ENCODE data around the gene TMCC2.

Gene TMCC2

GRCh38 chr1:205237526-205238484 is 10.1 kb downstream of the TMCC2 start:
- no peak for DNase-seq (ENCODE audit: low read depth in 1 of 2, low spot score in 1 of 2)
- in situ Hi-C loops (cut with HindIII; ENCODE audit: low pct_unique_long_range_greater_than_20kb, low sequenced_read_pairs), result no loop called here

DNA sequence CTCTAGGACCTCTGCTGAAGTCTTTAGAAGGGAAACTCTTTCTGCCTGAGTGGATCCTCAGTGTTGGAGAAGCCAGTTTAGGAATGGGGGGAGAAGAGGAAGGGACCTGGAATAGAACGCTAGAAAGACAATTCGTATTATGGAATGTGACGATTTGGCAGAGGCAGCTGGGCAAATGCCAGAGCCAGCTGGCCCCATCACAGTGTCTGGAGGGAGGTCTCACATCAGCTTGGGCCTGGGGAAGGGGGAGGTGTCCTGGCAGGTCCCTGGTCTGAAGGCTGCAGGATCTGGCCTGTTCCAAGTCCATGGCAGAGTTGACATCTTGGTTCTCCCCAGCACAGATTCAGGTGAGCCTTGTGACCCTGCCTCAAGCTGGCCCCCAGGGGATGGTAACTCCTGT is 11.3 kb downstream of the TMCC2 start:
- in situ Hi-C loops (cut with HindIII; ENCODE audit: low pct_unique_long_range_greater_than_20kb, low sequenced_read_pairs), result no loop called here
- DNase-seq (ENCODE audit: low read depth in 1 of 2, low spot score in 1 of 2), result no peak
- TF ChIP-seq JUND (IDR thresholded peaks at IDR 0.05; ENCODE audit: low read depth), result no peak

More at GRCh38 chr1:205237526-205238484, 10.1 kb downstream of the TMCC2 start:
- TF ChIP-seq JUND (IDR thresholded peaks at IDR 0.05; ENCODE audit: low read depth), result no peak

DNA sequence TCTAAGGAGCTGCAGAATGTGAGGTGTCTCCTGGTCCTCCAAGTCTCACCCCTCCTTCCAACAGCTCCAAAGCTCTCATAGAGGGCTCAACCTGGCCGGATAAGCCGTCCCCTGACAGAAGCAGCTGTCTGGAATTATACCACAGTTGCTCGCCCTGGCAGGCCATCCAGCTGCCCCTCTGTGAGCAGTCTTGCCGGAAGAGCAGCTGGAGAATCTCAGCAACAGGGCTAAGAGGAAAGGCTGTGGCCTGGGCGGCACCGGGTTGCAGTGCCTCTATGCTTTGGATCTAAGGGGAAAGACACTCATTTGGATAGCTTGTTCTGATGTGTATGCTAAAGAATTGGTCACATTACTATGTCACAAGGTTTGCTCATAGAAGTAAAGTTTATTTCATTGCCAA is 12.4 kb downstream of the TMCC2 start:
- in situ Hi-C loops (cut with HindIII; ENCODE audit: low pct_unique_long_range_greater_than_20kb, low sequenced_read_pairs), result no loop called here
- DNase-seq (ENCODE audit: low read depth in 1 of 2, low spot score in 1 of 2), result no peak
- no peak for TF ChIP-seq JUND (IDR thresholded peaks at IDR 0.05; ENCODE audit: low read depth)

GRCh38 chr1:205240569-205240968 is 12.8 kb downstream of the TMCC2 start:
- in situ Hi-C loops (cut with HindIII; ENCODE audit: low pct_unique_long_range_greater_than_20kb, low sequenced_read_pairs), result no loop called here
- no peak for TF ChIP-seq JUND (IDR thresholded peaks at IDR 0.05; ENCODE audit: low read depth)
- no peak for DNase-seq (ENCODE audit: low read depth in 1 of 2, low spot score in 1 of 2)

GRCh38 chr1:205241366-205242030 is 13.8 kb downstream of the TMCC2 start:
- TF ChIP-seq JUND (IDR thresholded peaks at IDR 0.05; ENCODE audit: low read depth), result no peak
- in situ Hi-C loops (cut with HindIII; ENCODE audit: low pct_unique_long_range_greater_than_20kb, low sequenced_read_pairs), result no loop called here
- no peak for DNase-seq (ENCODE audit: low read depth in 1 of 2, low spot score in 1 of 2)

DNA sequence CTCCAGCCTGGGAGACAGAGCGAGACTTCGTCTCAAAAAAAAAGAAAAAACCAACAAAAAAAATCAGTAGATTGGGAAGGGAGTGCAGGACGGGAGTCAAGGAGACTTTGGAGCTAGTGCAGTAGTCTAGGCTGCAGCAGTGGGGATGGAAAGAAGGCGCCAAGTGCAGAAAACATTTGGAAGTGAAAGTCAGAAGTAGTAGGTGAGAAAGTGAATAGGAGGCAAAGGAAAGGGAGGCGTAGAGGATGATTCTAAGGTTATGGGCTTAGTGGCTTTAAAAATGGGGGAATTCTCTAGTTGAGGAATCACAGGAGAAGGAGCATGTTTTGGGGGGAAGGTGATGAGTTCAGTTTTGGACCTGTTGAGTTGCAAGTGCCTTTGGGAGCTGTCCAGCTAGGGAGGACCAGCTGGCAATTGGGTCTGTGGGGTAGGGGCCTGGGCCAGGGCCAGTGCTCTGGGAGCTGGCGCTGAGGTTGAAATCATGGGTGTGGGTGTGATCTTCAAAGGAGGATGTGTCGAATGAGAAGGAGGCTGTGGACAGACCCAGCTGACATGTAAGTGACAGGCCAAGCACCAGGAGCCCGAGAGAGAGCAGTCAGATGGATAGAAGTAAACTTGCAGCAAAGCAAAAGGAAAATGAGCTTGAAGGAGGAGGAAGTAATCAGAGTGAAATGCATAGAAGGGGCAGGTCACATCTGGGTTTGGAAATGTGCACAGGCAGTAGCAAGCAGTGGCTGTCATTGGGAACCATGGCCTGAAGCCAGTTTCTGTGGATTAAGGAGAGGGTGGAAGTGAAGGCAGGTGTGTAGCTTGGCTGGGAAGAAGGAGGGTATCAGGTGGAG is 15.8 kb downstream of the TMCC2 start:
- in situ Hi-C loops (cut with HindIII; ENCODE audit: low pct_unique_long_range_greater_than_20kb, low sequenced_read_pairs), result no loop called here
- DNase-seq (ENCODE audit: low read depth in 1 of 2, low spot score in 1 of 2), result no peak
- TF ChIP-seq JUND (IDR thresholded peaks at IDR 0.05; ENCODE audit: low read depth), result no peak

DNA sequence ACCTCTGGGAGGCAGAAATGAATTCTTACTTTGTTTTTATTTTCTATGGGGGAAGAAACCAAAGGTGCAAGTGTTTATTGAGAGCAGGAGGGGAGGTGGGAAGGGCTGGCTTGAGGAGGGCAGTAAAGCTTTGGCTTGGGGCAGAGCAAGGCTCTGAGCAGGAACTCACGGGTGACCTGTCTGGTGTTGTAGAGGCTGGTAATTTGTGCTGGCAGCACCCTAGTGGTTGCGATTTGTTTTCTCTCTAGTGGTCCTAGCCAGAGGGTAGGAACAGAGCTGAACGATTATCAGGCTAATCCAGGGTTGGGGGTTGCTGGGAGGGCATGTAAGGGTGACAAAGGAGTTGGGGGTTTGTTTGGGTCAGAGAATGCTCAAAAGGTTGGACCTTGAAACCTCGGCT is 16.6 kb downstream of the TMCC2 start:
- DNase-seq (ENCODE audit: low read depth in 1 of 2, low spot score in 1 of 2), result no peak
- in situ Hi-C loops (cut with HindIII; ENCODE audit: low pct_unique_long_range_greater_than_20kb, low sequenced_read_pairs), result no loop called here

DNA sequence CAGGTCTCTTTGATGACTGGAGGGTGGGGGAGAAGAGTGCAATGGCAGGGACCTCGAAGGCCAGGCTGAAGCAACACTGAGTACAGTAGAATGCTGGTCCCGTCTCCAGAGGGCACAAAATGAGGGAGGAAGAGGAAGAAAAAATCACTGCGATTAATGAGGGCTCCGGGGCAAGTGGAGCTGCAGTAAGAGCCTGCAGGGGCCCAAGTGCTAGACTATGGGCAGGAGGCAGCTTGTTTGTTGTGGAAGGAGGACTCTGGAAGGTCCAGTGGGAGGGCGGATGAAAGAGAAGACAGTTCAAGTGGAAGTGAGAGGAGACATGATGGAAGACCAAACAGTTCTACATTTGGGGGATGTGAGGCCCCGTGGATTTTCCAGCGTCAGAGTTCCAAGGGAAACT is 17.4 kb downstream of the TMCC2 start:
- in situ Hi-C loops (cut with HindIII; ENCODE audit: low pct_unique_long_range_greater_than_20kb, low sequenced_read_pairs), result no loop called here
- DNase-seq (ENCODE audit: low read depth in 1 of 2, low spot score in 1 of 2), result no peak
- TF ChIP-seq JUND (IDR thresholded peaks at IDR 0.05; ENCODE audit: low read depth), result no peak

More for the DNA sequence above, 16.6 kb downstream of the TMCC2 start:
- TF ChIP-seq JUND (IDR thresholded peaks at IDR 0.05; ENCODE audit: low read depth), result no peak

- in situ Hi-C loops (cut with HindIII; ENCODE audit: low pct_unique_long_range_greater_than_20kb, low sequenced_read_pairs), result no loop called here
- no peak for TF ChIP-seq JUND (IDR thresholded peaks at IDR 0.05; ENCODE audit: low read depth)
- peak in 1 of 2 experiments; percentile 23 for DNase-seq (ENCODE audit: low read depth in 1 of 2, low spot score in 1 of 2)
Observed at GRCh38 chr1:205246351-205247119, 18.8 kb downstream of the TMCC2 start.

DNA sequence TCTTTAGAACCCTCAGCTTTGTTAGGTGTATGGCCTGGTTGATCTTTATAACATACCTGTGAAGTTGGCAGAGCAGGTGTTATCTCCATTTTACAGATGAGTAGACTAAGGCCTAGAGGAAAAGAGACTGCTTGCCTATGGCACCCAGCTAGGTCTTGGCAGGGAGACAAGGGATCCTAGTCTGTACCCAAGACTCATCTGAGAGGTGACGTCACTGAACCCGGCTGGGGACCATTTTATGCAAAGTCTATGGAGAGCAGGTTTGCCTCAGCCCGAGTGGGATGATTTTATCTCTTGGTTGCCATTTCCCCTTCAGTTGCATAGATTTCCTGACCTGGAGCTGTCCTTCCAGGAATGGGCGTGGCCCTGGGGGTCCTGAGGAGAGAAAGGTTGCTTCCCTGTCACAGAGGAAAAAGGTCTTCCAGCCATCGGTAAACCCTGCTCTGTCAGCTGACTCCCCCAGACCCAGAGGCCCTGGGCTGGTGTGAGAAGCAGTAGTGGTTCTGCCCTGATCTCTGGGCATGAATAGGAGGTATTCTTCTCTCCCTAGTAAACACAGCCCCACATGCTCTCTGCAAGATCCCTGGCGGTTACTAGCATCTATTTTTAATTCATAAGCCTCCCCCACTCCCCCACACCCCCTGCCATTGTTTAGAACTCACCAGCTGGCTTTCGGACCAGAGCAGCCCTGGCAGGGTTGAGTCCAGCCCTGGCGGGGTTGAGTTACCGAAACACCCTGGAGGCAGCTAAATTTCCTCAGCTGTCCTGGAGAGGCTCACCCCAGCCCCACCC is 19.6 kb downstream of the TMCC2 start:
- in situ Hi-C loops (cut with HindIII; ENCODE audit: low pct_unique_long_range_greater_than_20kb, low sequenced_read_pairs), result no loop called here
- TF ChIP-seq JUND (IDR thresholded peaks at IDR 0.05; ENCODE audit: low read depth), result no peak
- no peak for DNase-seq (ENCODE audit: low read depth in 1 of 2, low spot score in 1 of 2)
